ENCODE measurements around the gene GNG3. TPM values are rescaled to one million over a fixed set of nuclear protein-coding genes. Genes with fewer than 3 reads are reported as not detected.
"Not testable (repeated sequence)": the region's sequence is repeated elsewhere in the genome, so short reads cannot be mapped to it uniquely, and the experiment has no call there.

GNG3 gene
- total RNA-seq, 1 donor from 2014 or later: 11.3 TPM

- no peaks in the 10 kb centered on the region for H3K9me3 Mint-ChIP-seq
Observed at GRCh38 chr11:62726156-62726914, 18.9 kb downstream of the GNG3 start.

GRCh38 chr11:62726915-62727164, 19.4 kb downstream of the GNG3 start:
- no peaks in the 10 kb centered on the region for H3K9me3 Mint-ChIP-seq
- peaks cover 23% of the 10 kb centered on the region for H3K36me3 Mint-ChIP-seq (ENCODE audit: low read depth)
- no peak overlapping the region for H3K27ac Mint-ChIP-seq (ENCODE audit: unreplicated experiment)
- peak overlapping the region; percentile 97 for H3K4me3 Mint-ChIP-seq
- no peak for TF ChIP-seq CTCF (conservative IDR thresholded peaks at IDR 0.05)
- peaks cover 48% of the 10 kb centered on the region for H3K4me1 Mint-ChIP-seq
- no peaks in the 10 kb centered on the region for H3K27me3 Mint-ChIP-seq (ENCODE audit: low read depth)
- no peak for DNase-seq (ENCODE audit: low read depth, low spot score)

More at GRCh38 chr11:62726156-62726914, 18.9 kb downstream of the GNG3 start:
- no peak for TF ChIP-seq CTCF (conservative IDR thresholded peaks at IDR 0.05)
- DNase-seq (ENCODE audit: low read depth, low spot score): no peak
- Mint-ChIP-seq H3K4me3 (peak overlapping the region; percentile 95), H3K27me3 (ENCODE audit: low read depth) (no peaks in the 10 kb centered on the region), H3K4me1 (peaks cover 50% of the 10 kb centered on the region), H3K27ac (ENCODE audit: unreplicated experiment) (peak overlapping the region; percentile 97), H3K36me3 (ENCODE audit: low read depth) (peaks cover 28% of the 10 kb centered on the region)

GRCh38 chr11:62727165-62727871, 19.8 kb downstream of the GNG3 start, which contains the start of gene HNRNPUL2:
TSS of gene HNRNPUL2 (minus strand) at chr11:62727457. CDS start at chr11:62727156, 301 bp downstream.
- H3K27ac Mint-ChIP-seq (ENCODE audit: unreplicated experiment): peak within 1 kb of the TSS; percentile 99
- no peak for TF ChIP-seq CTCF (conservative IDR thresholded peaks at IDR 0.05)
- H3K4me3 Mint-ChIP-seq: peak within 1 kb of the TSS; percentile 97
- no peaks in the 10 kb centered on the region for H3K9me3 Mint-ChIP-seq
- H3K27me3 Mint-ChIP-seq (ENCODE audit: low read depth): no peaks in the 10 kb centered on the region
- peak; percentile 98 for DNase-seq (ENCODE audit: low read depth, low spot score)
- H3K4me1 Mint-ChIP-seq: peaks cover 43% of the 10 kb centered on the region
- peaks cover 19% of the 10 kb centered on the region for H3K36me3 Mint-ChIP-seq (ENCODE audit: low read depth)

GRCh38 chr11:62727872-62728170, 20.3 kb downstream of the GNG3 start:
- peak overlapping the region; percentile 97 for H3K4me3 Mint-ChIP-seq
- peaks cover 38% of the 10 kb centered on the region for H3K4me1 Mint-ChIP-seq
- no peak for TF ChIP-seq CTCF (conservative IDR thresholded peaks at IDR 0.05)
- DNase-seq (ENCODE audit: low read depth, low spot score): peak; percentile 64
- H3K9me3 Mint-ChIP-seq: no peaks in the 10 kb centered on the region
- peaks cover 14% of the 10 kb centered on the region for H3K36me3 Mint-ChIP-seq (ENCODE audit: low read depth)
- H3K27me3 Mint-ChIP-seq (ENCODE audit: low read depth): no peaks in the 10 kb centered on the region
- peak overlapping the region; percentile 99 for H3K27ac Mint-ChIP-seq (ENCODE audit: unreplicated experiment)

- Mint-ChIP-seq H3K27me3 (ENCODE audit: low read depth) (no peaks in the 10 kb centered on the region), H3K27ac (ENCODE audit: unreplicated experiment) (peak within 1 kb of the TSS; percentile 99), H3K9me3 (no peaks in the 10 kb centered on the region), H3K4me3 (peak within 1 kb of the TSS; percentile 97), H3K36me3 (ENCODE audit: low read depth) (peaks cover 15% of the 10 kb centered on the region), H3K4me1 (peaks cover 37% of the 10 kb centered on the region)
- DNase-seq (ENCODE audit: low read depth, low spot score): peak; percentile 61
- no peak for TF ChIP-seq CTCF (conservative IDR thresholded peaks at IDR 0.05)
Observed at GRCh38 chr11:62728171-62728988, 20.9 kb downstream of the GNG3 start, which contains the start of gene TTC9C. TSS of gene TTC9C (plus strand) at chr11:62728486. CDS start at chr11:62728849, 363 bp downstream.

GRCh38 chr11:62730076-62730475, 22.6 kb downstream of the GNG3 start:
- Mint-ChIP-seq H3K27ac (ENCODE audit: unreplicated experiment) (peak overlapping the region; percentile 78), H3K4me3 (peak overlapping the region; percentile 97), H3K4me1 (peaks cover 20% of the 10 kb centered on the region)
- not testable (repeated sequence) for H3K27me3 Mint-ChIP-seq (ENCODE audit: low read depth); H3K9me3 Mint-ChIP-seq; DNase-seq (ENCODE audit: low read depth, low spot score); H3K36me3 Mint-ChIP-seq (ENCODE audit: low read depth)
